Activated T-cell treated with anti-CD3 and anti-CD28 coated beads, Interleukin-2, amount 50 U/mL, for 48 hours (primary cell): ENCODE data around the gene NBPF1.
"Not testable (repeated sequence)": the region's sequence is repeated elsewhere in the genome, so short reads cannot be mapped to it uniquely, and the experiment has no call there.

Experiments used
- DNase-seq, 2 experiments: peaks; one replicate each; pipeline ENCODE4 v3.0.0-alpha.2; 2020

The NBPF1 gene

DNA sequence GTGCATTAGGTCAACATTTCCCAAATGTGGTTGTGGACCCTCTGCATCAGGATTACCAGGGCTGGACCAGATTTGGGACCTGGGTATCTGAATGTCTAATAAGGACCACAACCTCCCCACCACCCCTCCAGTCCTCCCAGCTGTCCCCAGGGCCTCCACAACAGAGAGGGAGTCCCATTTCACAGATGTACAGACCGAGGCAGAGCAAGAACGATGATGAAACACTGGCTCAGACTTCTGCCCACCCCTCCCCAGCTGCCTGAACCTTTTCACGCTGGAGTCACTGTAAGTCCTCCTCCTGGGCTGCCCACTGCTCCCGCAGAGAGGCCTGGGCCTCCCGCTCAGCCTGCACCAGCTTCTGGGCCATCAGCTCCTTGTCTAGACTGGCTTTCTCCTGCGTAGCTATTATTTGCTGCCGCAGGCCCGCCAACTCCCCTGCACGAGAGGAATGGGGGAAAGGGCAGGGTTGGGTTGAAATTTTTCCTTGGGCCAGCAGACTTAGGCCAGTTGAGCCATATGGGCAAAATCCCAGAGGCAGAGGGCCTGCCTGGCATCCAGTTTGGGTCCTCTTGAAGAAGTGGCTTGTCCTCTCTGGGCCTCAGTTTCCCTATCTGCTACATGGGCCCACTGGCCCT, 8.4 kb upstream of the NBPF1 start:
- peak in 1 of 2 experiments; percentile 35 for DNase-seq

DNA sequence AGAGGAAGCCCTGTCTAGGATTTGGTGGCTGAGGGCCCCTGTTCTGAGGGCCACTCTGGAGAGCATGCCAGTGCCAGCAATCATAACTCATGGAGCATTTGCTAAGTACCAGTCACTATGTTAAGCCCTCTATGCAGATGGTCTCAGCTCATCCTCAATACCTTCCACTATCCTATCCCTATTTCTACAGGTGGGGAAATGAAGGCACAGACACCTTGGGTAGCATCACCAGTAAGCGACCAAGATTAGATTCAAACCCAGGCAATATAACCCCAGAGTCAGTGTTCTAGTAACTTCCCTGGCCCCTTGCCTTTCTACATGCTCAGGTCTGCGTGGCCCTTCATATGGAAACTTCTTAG, 7.9 kb upstream of the NBPF1 start:
- no peak for DNase-seq

DNA sequence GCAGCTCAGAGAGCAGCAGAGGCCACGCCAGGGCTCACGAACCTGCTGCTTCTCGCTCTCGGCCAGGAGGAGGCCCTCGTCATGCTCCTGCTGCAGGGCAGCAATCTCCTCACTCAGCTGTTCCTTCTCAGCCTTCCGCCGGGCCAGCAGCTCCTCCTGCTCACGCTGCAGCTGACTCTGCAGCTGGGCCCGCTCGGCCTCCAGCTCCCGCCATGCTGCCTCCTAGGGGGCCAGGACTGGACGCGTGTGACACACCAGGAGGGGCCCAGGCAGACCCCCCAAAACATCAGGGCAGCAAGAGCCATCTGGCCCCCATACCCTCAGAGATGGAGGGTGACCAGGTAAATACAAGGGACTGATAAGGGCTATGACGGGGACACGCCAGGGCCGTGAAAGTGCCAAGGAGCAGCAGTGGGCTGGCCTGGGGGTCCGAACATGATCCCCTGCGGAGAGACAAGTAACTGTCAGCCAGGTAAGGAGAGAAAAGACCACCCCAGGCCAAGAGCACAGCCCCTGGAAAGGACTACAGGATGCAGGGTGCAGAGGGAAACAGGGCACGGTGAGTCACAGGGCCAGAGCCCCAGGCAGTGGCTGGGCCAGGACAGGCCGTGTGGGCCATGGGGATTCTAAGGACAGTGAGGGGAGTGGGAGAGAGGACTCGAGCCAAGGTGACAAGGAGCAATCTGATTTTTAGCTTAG, 6.6 kb upstream of the NBPF1 start:
- DNase-seq, result peak; percentile 26 to 37

DNA sequence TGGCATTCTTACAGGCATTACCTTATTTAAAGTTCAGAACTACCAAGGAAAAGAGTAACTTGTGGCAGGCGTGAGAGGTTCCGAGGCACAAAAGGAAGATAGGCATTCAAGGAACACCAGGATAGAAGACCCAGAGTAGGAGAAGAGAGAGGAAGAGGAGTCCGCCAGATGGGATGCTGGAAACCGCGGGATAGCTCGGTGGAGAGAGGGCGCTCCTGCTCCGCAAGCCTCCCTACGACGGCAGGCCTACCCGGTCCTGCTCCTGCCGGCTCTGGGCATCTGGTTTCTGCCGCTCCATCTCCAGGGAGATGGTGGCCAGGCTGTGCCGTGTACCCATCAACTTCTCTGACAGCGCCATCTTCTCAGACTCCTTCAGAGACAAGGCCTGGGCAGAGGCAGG, 5.4 kb upstream of the NBPF1 start:
- peak in 1 of 2 experiments; percentile 31 for DNase-seq

DNA sequence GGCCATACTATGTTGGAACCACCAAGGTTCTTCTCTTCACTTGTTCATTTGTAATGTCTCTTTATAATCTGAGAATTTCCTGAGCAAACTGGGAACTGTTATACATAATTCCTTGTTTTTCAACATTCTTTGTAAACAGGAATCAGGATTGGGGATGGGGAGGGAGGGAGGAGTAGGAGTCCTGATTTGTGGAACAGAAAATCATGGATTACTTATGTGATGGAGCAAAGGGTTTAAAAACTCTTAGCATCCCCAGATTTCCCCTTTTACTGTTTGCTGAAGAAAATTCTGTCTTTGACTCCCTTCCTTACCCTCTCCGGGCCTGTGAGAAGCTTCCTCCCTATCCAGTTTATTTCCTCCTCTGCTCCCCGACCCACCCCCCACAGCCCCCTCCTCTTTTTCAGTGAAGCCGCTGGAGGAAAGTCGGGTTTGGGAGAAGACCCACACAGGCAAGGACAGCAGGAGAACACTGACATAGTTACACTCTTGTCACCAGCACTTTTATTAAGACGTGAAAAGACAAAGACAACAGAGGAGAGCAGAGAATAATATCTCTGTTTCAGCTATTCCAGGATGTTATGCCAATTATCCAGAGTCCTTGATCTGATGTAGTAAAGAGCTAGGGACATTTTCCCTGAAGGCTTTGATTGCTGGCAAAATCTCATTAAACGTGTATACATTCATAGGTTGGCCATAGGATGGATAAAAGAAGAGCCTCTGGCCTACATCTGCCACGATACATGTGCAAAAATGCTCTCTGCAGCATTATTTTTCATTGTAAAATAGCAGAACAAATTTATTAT, 4.6 kb upstream of the NBPF1 start:
- DNase-seq, result no peak

DNA sequence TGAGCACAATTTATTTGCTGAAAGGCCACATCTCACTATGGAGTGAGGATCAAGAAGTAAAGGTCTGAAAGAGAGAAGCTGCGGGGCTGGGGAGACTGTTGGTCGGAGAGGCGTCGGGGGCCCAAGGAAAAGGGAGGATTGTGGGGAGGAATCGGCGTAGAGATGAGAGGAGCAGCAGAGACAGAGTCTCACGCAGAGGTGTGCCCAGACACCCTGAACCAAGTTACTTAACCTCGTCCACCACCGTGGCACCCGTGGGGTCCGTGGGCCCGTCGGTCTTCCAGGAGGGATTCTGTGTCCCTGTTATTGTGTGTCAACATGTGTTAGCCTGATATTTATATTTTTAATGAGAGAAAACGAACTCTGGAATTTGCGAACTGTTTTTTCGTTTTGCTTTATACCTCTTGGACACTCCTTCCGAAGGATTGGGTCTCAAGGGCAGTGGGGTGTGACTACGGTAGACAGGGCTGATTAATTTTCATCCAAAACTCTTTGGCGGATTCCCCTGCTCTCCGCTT, 3.8 kb upstream of the NBPF1 start:
- peak; percentile 26 to 35 for DNase-seq

DNA sequence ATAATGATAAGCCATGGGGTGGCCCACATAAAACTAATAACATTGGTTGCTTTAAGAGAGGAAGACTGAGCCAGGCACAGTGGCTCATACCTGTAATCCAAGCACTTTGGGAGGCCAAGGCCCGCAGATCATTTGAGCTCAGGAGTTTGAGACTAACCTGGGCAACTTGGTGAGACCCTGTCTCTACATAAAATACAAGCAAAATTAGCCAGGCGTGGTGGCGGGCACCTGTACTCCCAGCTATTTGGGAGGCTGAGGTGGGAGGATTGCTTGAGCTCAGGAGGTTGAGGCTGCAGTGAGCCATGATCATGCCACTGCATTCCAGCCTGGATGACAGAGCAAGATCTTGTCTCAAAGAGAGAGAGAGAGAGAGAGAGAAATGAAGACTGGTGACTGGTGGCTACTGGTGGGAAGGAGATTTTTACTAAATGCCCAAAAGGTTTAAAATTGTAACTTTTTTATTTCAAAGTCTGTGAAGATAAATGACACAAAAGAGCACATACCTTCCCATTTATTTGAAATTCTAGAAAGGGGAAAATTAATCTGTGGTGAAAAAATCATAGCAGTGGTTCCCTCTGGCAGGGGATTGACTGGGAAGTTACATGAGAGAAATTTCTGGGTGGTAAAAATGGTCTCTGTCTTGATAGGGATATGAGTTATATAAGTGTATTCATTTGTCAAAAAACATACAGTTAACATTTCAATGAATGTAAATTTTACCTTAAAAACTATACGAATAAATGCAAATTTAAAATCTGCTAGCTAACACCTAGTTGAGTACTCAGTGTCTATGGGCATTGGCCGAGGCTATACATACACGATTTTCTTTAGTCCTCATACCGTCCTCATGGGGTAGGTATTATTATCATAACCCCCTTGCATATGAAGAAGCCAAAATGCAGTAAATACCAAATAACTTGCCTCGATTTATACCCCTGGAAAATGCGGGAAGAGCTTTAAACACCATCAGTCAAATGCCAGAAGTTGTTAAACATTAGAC, 2.2 kb upstream of the NBPF1 start:
- DNase-seq, result peak; percentile 29 to 30

DNA sequence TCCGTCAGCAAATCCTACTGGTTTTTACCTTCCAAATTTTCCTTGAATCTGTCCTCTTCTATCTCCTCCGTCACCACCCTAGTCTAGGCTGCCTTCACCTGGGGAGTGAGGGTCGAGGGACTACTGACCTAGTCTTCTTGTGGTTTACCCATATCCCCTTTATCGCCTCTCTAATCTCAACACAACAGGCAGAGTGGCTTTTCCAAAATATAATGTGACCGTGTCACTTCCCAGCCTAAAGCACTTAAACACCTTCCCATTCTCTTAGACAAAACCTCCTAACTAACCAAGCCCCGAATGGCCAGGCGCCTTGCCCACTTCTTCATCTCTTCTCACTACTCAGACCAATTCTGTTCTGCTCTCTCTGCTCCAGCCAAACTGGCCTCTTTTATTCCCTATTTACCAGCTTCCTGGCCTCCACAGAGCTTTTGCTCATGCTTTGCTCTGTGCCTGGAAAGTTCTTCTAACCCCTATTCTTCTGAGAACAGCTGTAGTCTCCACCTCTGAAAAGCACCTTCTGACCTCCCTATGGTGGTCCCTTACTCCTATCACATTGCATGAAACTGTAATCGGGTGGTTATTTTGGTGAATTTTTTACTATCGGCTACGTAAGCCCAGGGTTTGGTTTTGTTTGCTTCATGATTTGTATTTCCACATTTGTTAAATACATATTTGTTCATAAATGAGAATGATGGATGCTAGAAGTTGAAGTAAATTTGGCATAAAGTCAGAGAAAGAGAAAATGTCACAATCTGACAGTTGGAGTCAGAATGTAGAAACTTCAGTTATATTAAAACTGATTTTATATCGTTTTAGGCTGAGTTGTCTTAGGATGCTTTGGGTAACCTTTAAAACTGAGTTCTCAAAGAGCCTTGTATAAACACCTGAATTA, 1.2 kb upstream of the NBPF1 start:
- peak; percentile 26 to 33 for DNase-seq

DNA sequence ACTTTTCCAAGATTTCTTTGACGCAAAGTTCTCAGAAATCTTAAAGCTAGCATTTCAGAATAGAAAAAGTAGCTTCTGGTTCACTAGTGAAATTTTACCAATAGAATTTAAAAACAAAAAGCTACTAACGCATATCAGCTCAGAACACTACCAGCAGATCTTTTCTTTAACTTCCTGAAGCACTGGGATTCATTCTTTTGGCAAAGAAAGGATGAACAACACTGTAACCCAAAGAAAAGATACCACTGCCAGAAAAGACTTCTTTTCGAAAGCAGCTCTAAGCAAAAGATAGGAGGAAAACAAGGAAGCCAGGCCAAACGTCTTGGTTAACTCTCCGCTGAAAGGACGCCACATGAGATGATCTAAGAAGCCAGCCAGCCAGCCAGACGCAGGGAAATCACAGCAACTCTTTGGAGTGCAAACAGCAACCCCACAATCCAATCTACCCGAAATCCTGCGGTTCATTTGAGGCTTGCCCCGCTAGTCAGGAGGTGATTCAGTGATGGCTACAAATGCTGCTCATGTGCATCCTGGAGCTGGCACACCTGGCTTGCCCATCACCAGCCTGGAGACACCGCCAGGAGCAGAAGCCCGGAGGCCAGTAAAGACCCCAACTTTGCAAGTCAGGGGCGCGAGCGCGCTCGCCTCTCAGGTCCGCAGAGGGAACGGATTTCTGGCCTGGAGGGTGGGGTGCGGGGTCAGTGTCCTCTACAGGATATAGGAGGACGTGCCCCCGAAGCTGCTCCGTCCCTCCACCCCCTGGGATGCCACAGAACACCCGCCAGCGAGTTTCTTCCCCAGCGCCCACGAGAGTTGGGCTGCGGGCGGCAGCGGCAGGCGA, 812 bp downstream of the NBPF1 start:
- DNase-seq, result peak; percentile 72 to 73

DNA sequence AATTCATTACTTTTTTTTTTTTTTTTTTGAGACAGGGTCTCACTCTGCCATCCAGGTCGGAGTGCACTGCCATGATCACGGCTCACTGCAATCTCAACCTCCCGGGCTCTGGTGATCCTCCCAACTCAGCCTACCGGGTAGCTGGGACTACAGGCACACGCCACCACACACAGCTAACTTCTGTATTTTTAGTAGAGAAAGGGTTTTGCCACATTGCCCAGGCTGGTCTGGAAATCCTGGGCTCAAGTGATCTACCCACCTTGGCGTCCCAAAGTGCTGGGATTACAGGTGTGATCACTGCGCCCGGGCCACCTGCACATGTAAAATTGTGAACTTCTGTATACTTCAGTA, 1.4 kb downstream of the NBPF1 start:
- peak in 1 of 2 experiments; percentile 28 for DNase-seq

DNA sequence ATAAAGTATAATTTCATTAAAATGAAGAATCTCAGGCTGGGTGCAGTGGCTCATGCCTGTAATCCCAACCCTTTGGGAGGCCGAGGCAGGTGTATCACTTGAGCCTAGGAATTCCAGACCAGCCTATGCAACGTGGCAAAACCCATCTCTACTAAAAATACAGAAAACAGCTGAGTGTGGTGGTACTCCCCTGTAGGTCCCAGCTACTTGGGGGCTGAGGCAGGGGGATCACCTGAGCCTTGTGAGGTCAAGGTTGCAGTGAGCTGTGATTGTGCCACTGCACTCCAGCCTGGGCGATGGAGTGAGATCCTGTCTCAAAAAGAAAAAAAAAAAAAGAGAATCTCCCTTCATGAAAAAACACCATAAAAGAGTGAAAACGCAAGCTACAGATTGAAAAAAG, 2.2 kb downstream of the NBPF1 start:
- DNase-seq, result not testable (repeated sequence)

DNA sequence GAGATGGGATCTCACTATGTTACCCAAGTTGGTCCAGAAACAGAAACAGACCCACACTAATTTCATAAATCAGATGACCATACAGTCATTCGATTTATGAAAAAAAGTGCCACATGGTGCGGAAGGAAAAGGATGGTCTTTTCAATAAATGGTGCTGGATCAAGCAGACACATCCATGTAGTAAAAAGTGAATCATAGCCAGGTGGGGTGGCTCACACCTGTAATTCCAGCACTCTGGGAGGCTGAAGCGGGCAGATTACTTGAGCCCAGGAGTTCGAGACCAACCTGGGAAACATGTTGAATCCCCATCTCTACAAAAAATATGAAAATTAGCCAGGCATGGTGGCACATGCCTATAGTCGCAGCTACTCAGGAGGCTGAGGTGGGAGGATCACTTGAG, 2.8 kb downstream of the NBPF1 start:
- DNase-seq, result not testable (repeated sequence)

DNA sequence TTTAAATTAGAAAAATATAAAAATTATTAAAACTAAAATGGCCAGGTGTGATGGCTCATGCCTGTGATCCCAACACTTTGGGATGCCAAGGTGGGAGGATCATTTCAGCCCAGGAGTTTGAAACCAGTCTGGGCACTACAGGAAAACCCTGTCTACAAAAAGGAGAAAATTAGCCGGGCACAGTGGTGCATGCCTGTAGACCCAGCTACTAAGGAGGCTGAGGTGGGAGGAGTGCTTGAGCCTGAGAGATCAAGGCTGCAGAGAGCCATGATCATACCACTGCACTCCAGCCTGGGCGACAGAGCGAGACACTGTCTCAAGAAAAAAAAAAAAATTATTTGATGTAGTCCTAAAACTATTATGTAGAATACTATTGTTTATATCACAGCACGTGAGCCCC, 3.6 kb downstream of the NBPF1 start:
- DNase-seq, result not testable (repeated sequence)

DNA sequence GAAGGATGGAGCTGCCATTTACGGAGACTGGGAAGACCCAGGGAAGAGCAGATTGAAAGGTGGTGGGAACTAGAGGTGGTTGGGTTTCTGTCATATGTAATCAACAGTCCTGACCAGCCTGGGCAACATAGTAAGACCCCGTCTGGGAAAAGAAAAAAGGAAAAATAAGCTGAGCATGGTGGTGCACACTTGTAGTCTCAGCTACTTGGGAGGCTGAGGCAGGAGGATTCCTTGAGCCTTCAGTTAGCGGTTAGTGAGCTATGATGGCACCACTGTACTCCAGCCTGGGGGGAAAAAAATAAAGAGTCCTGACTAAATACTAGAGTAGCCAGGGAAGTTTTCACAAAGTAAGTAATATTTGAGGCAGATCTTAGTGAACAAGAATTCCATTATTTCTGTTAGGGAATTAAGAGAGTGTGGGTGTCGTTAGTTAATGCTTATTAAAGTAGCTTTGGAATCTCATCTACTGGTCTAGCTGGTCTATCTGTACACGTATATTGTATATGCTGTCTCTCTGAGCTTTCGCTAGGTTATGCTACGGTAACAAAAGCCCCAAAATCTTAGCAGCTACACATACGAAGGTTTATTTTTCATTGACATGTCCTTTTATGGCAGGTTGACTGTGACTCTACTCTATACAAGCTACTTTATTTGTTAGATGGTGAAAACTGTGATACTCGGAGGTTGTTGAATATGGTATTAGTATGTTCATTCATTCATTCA, 4.4 kb downstream of the NBPF1 start:
- no peak for DNase-seq

DNA sequence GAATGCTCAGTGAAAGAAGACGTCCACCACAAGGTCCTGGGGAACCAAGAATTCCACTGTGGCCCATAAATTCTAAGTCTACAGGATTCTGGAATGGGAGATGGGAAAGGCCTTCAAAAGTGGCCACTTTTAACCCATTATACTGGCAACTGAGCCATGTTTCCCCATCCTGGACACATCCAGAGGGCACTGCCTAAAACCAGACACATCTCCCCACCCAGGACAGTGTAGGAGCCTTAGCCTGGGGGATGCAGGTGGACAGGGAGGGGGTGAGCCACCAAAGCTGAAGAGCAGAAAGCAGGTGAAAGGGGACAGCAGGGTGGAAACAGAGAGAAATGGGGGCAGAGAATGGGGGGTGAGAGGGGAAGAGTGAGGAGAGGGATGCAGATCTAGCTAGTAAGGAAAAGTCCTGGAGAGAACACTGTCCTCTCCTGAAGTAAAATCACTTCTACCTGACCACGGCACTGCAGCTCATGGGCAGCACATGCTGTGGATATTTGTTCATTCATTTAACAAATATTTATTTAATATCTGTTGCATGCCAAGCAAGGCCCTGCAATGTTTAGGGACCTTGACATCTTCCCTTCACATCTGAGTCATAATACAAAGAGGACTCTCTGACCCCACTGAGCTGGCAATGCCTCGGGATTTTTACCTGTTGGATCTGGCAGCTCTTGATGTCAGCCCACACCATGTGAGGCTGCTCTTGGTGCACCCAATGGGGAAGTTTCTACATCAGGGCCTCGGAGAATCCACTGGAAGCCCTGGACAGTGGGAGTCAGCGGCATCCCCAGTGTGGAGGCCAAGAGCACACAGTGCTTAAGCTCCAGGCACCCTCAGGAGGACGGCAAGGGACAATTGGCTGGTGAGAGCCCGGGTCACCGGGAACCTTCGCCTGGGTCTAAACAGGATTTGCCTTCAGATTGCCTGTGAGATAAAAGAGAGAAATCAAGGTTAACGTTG, 5.2 kb downstream of the NBPF1 start:
- DNase-seq, result not testable (repeated sequence)

DNA sequence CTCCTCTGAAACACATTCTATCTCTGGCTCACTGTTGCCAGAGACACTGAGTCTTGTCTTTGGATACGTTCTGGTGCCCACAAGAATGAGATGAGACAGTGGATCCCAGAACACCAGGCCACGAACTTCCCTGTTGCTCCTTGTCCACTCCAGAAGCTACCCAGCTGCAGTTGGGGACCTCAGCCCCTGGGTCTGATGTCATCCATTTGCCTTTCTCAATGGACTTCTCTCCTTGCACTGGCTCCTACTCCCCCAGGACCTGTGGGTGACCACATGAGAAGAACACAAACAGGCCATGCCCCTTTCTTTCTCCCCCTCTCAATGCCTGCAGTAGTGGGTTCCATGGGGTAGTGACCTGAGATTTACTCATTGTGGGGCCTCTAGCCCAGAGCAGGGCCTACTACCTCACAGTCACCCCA, 5.9 kb downstream of the NBPF1 start:
- DNase-seq, result peak; percentile 24 to 26

DNA sequence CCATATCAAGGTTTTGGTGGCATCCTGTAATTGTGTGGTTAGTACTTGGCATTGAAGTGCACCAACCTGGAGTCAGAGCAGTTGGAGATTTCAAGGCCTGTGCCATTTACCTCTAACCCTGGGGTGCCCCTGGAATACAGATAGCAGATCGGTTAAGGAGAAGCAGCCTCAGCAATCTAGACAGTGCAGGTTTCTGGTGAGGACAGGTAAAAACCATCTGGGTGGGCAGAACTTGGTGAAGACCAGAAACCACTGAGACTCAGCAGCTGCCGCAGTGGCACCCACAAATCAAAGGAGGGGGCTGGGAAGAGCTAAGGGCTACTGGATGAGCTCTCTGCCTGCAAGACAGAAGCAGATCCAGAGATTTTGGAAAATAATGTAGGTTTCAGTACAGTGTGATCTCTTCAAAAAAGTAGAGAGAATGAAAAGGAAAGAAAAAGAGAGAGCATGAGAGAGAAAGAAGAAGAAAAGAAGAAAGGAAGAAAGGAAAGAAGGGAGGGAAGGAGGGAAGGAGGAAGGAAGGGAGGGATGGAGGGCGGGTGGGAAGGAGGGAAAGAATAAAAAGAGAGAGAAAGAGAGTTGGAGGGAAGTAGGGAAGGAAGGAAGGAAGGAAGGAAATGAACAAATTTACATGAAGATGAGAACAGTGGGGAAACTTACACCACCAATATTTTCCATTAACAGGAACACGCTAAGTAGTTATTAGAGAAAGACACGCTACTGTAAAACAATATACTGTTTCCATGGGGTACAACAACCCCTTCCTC, 6.5 kb downstream of the NBPF1 start:
- not testable (repeated sequence) for DNase-seq
